ENCODE data around the gene RALGDS.

The RALGDS gene

DNA sequence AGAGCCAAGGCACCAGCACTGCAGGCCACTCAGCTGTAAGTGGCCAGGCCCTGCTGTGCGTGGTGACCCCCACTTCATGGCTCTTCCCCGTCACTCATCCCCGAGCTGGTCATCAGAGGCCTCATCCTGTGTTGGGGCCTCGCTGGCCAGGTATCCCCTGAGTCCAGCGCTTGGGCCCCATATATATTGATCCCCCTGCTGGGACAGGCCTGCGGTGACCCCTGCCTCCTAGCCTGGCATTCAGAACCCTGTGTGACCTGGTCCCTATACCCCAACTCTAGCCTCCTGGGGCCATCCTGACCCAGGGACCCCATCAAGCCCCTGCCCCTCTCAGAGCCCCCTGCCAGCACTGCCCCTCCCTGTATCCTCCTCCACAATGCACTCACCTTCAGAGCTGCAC, 30.0 kb upstream of the RALGDS start:
- no peak for DNase-seq (ENCODE audit: low read depth)

DNA sequence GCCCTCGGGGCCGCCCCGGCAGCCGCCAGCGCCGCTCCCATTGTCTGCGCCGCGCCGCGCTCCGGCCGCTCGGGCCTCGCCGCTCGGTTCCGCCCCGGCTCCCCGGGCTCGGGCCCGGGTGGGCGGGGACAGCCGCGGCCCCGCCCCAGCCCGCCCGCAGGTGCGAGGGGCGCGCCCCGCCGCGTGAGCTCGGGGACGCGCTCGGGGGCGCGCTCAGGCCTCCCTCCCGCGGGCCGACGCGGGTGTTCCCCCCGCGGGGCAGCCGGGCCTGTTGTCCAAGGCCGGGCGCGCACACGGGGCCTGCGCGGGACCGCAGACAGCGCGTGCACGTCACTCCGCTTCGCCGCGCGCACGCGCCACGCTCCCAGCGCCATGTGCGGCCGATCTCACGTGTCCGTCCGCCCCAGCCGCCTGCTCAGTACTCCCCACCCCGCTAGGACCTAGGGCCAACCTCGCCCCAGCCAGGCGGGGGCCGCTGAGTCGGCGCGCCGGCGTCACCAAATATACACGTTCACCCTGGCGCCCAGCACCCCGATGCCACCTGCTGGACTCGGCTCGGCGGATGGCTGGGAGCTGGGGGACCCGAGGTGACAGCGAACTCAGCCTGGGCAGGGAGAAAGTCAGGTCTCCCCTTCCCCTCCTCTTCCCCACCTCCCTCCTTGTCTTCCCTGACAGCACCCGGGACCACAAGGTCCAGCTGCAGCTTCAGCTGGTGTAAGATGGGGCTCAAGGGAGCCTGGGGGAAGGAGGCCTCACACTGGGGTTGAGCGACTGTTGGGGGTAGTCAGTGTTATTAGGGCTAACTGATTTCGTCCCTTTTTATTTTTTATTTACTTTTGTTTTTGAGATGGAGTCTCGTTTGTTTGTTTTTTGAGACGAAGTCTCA, 28.3 kb upstream of the RALGDS start:
- peak; percentile 71 for DNase-seq (ENCODE audit: low read depth)

- DNase-seq (ENCODE audit: low read depth), result peak; percentile 40
These were observed 27.4 kb upstream of the RALGDS start for GRCh38 chr9:133148199-133149129.

DNA sequence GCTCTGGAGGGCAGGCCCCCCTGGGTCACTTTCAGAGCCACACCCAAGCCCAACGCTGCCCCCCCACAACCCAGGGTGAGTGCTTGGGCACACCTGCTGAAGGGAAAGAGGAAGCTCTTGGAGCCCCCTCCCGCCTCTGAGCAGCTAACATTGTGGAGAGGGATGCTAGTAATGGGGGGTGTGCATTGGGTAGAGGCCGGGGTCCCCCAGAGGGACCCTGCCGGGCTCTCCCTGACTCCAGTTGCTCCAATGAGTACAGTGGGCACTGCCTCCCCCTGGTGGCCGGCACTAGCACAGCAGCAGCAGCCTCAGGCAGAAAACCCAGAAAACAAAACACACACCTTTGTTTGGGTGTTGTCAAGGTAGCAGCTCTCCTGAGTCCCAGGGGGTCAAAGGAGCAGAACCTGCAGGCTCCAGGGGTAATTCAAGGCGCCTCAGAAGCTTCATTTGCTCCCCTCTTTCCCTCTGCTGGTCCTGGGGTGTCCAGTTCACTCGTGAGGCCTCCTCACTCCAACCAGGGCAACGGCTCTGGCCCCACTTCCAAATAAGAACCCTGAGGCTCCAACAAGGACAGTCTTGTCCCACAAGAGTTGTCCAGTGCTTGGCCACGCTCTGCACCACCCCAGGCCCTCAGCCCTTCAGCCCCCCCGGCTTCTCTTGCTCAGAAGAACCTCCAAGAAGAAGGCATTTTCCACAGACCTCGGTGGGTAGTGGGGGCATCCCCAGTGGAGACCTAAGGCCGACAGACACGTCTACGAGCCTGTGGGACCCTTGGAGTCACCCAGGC, 26.6 kb upstream of the RALGDS start:
- peak; percentile 68 for DNase-seq (ENCODE audit: low read depth)

DNA sequence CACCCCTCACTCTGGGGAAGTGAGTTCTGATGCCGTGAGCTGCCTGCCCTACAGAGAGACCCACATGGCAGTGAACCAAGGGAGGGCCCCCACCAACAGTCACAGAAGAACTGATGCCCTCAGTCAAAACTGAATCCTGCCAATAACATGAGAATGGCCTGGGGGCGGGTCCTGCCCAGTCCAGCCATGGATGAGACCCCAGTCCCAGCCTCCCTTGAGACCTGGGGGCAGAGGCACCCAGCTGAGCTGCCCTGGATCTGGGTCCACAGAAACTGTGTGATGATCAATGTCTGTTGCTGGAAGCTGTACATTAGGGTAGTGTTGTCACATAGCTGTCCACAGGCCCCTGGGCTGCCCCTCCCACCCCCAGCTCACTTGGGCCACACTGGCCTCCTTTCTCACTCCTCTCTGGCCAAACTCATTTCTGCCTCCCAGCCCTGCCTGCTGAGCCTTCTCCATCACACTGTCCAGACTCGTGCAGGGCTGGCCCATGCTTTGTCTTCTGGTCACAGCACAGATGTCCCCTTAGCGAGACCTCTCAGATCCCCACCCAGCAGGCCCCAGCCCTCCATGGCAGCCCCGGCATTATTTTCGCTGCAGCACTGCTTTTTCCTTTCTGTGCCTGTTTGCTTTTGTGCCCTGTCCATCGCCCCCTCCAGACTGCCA, 25.8 kb upstream of the RALGDS start:
- DNase-seq (ENCODE audit: low read depth), result no peak

DNA sequence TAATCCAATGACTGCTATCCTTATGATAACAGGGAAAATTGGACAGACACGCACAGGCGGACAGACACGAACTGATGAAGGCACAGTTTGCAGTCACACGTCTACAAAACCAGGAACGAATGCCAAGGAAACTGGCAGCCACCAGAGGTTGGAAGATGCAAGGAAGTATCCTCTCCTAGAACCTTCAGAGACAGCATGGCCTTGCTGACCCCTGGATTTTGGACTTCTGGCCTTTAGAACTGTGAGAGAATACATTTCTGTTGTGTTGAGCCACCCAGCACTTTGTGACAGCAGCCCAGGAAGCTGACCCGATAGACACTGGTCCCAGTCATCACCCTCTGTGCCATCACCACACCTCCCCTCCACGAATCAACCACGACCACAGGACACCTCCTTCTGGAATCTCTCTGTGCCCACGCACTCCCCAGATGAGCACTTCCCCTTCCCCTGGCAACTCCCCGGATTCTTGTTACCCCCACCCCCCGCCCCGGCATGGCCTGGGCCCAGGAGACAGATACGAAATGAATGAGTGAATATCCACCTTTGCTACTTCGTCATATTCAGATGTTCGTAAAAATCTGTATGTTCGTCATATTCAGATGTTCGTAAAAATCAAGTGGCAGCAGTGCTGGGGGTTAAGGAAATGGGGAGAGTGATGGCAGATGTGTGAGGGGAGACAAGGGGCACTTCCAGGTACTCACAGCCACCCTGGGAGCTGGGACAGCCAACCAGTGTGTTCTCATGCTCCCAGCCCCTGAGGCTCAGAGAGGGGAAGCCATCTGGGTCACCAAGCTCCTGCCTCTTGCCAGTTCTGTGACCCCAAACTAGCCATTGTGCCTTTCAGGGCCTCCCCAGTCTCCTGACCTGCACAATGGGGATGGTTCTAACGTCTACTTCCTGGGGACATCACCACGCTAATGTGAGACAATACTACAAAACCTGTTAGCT, 24.1 kb upstream of the RALGDS start:
- DNase-seq (ENCODE audit: low read depth), result no peak

- peak; percentile 81 for DNase-seq (ENCODE audit: low read depth)
These were observed 23.3 kb upstream of the RALGDS start for GRCh38 chr9:133144142-133144903.

DNA sequence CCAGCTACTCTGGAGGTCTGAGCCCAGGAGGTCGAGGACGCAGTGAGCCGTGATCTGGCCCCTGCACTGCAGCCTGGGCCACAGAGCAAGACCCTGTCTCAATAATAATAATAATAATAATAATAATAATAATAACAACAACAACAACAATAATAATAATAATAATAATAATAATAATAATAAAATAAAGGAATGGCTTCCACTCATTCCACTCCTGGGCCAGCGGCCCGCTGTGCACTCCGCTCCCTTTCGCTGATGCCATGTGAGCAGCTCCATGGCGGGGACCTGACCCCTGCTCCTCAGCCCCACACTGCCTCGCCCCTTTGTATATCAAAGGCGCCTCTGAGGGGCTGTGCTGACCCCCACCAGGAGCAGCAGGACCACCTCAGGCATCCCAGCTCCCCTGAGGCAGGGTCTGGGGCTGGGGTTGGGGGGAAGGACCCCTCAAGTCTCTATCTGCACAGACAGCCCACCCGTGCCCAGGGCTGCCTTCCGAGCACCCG, 22.6 kb upstream of the RALGDS start:
- no peak for DNase-seq (ENCODE audit: low read depth)

DNA sequence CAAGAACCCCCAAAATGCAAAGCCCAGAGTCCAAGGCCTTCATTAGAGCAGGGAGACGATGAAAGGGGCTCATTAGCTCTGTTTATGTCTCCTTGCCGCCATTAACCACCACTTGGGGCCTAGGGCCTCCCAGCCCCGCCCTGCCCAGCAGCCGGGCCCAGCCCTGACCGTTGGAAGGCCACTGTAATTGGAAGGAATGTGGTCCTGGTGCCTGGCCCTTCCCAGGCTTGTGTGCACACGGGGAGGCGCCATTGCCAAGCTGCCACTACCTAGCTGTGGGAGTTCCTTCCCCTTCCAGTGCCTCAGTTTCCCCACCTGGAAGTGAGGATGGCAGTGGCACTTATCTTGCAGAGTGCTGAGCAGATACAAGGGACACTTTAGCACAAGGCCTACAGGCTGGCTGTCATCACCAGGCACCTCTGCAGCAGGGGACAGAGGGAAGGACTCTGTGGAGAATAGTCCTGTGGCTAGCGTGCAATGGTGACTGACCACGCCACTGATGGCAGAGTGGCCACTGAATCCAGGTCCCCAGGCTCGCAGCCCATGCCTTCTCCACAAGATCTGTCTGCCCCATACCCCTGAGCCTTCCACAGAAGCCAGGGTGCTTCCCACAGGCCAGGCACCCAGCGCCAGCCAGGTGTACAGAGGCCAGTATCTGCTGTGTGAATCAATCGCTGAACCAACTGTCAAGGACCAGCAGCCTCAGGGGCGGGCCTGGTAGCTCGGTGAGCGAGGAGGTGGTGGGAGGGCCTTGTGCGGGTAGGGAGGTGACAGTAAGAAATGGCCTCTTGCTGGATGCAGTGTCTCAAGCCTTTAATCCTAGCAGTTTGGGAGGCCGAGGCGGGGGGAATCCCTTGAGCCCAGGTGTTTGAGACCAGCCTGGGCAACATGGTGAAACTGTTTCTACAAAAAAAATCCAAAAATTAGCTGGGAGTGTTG, 21.9 kb upstream of the RALGDS start:
- no peak for DNase-seq (ENCODE audit: low read depth)

DNA sequence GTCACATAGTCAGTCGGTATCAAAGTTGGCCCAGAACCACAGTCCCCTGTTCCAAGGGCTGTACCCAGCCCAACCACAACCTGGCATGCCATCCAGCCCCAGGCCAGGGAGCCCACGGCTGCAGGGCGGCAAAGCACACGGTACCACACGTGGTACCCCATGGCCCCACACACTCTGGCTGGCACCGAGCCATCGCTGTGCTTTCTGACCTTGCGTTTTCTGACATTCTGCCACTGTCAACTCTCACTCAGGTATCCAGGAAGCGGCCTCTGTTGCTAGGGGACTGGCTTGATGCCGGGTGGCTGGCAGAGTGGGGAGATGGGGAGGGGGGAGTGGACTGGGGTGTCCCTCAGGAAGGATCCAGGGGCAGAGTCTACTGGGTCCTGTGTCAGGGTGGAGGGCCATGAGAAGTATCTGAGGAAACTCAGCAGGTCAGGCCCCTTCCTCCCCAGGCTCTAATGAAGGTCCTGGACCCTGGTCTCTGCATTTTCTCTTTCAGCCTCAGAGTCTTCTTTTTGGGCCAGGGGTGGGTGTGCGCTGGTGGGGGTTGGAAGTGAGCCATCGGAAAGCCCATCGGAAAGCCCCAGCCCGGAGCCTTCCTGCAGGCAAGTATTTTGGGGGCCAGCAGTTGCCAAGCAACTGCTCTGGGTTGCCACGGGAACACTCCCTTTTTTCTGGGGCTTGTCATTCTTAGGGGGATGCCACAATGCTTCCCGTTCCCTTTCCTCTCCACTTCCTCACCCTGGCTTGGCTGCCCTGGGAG, 21.0 kb upstream of the RALGDS start:
- peak; percentile 64 for DNase-seq (ENCODE audit: low read depth)

DNA sequence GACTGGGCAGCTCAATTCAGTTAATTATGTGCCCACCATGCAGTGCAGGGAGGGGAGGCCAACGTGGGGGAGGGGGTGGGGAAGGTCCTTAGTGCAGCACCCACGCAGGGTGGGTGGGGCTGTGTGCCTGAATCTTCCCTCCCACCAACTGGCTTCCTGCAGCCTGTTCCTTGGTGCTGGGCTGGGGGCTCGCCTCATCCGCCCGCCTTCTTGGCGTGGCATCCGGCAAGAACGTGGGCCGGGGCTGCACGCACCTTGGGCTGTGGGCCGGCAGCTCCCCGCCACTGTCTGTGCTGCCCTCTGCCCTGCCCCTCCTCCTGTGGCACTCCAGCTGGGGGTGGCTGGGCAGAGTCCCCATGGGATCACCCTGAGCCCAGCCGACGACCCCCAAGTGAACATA, 19.6 kb upstream of the RALGDS start:
- DNase-seq (ENCODE audit: low read depth), result no peak

DNA sequence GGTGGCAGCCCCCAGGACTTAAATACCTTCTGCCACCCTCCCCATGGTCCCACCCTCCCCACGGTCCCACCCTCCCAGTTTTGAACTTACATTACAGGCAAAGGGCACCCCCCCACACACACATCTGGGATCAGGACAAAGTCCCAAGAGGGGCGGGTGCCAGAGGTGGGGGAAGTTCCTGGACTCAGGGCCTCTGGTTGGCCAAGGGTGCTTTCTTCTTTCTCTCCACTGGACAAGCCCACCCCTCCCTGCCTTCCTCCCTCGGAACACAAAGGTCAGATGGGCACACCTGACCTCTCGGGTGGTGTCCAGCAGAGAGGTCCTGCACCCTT, 19.1 kb upstream of the RALGDS start:
- no peak for DNase-seq (ENCODE audit: low read depth)

GRCh38 chr9:133139246-133140173, 18.5 kb upstream of the RALGDS start:
- no peak for DNase-seq (ENCODE audit: low read depth)

- no peak for DNase-seq (ENCODE audit: low read depth)
These were observed 16.6 kb upstream of the RALGDS start for GRCh38 chr9:133137451-133138231.

DNA sequence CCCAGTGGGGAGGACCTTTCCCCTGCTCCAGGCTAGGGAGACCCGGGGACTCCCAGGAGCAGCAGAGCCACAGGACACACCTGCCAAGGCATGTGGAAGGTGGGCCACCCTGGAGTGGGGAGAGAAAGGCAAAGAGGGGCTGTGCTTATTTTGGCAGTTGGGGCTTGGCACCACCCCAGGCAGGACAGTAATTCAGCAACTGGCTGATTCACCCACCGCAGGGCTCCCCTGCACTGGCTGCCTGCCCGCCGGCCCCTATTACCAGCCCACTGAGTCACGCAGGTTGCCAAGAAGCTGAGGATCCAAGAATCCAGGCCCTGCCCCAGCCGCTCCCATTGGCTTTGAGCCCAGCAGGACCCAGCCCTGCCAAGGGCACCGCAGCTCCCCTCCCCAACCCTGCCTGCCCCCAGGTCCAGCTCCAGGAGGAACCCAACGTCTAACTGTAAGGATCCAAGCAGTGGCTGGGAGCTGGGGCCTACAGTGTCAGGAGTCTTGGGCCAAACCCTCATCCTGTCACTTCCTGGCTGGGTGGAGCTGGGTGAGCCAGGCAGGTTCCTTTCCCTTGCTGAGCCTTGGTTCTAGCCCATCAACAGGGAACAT, 14.2 kb upstream of the RALGDS start:
- DNase-seq (ENCODE audit: low read depth), result no peak
